UCSD-AML1 (cell line): ENCODE results near the gene ARSB.
"Not testable (repeated sequence)": the region's sequence is repeated elsewhere in the genome, so short reads cannot be mapped to it uniquely, and the experiment has no call there.

Source experiments
- DNase-seq: peaks from one replicate; lab custom pipeline; 2025; ENCODE audit not compliant: unreplicated experiment; lab: John Stamatoyannopoulos, UW

ARSB gene

DNA sequence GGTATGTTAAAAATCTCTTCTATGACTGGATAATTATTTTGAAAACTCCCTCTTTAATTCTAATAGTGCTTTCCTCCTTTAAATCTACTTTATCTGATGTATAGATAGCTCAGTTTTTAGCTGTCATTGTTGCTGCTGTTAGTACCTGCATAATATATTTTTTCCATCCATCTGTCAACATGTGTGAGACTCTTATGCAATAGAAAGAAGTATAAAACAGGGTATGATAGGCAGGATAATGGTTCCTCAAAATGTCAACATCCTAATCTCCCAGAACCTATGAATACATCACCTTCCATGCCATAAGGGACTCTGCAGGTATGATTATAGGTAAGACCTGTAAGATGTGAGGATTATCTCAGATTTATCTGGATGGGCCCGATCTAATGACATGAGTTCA lies 199.7 kb downstream of the ARSB start:
- DNase-seq: no peak

DNA sequence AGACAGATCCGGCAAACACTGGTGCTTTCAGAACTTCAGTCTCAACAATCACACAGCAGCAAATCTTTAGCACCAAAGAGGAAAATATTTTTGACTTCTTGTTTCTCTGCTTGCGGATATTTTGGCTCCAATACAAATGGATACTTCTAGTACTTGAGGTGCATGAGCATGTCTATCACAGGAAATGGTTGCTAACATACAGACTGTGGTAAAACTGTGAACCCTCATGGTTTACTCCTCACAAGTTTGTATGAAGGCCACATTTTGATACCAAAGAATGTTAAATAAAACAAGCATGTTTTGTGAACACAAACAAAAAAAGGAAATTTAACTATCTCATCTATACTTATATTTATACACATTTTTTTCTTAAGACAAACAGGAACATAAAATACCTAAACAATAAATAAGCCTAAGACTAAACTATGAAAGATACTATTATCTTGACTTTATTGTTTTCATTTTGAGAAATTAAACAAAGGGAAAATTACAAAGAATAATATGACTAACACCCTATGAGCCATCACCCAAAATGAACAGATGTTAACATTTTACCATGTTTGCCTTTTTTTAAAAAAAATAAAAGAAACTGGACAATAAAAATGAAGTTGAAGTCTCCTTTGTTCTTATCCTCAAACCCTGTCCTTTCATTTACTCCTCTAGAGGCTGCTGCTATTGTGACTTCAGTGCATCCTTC lies 201.5 kb downstream of the ARSB start:
- no peak for DNase-seq

DNA sequence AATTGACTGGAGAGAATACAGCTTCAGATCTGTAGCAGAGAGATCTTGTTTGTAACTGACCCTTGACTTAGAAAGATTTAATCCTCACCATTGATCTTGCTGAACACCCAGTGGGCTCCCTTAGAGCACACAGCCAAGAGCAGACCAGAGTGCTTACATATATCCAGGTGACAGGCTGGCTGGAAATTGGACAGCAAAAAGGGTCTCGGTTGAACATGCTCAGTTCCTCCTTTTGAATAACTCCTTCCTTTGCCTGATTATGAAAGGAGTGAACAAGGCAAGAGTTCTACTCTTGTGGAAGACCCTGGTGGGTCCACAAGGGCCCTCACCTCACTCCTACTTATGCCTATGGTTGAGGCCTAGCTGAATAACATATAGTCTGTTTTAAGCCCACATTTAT lies 202.4 kb downstream of the ARSB start:
- DNase-seq: no peak

DNA sequence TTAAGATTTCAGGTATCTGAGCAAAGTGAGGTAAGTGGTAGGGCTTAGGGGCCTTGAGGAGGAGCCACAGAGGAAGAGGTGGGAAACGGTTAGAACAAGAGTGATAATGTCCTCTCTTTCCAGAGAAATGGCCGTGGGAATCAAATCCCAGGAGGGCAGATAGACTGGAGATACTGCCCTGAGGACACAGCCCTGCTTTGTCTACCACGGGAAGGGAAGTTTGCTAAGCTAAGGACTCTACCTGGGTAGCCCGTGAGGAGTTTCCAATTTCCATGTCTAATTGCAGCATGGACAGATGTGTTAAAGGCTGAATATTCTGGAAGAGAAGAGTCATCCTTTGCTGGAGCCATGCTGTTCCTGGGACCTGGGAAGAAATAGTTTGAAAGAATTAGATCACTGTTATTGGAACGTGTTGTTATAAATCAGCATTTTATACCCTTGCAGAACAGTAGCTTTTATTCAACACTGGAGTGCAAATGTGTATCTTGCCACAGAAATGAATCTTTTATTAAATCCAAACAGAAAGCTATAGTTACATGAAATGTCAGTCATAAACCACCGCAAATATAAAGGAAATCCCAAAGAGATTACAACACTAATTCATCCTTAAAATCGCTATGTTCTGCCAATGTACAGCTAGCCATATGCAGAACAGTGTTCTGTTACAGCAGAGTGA lies 203.4 kb downstream of the ARSB start:
- no peak for DNase-seq

DNA sequence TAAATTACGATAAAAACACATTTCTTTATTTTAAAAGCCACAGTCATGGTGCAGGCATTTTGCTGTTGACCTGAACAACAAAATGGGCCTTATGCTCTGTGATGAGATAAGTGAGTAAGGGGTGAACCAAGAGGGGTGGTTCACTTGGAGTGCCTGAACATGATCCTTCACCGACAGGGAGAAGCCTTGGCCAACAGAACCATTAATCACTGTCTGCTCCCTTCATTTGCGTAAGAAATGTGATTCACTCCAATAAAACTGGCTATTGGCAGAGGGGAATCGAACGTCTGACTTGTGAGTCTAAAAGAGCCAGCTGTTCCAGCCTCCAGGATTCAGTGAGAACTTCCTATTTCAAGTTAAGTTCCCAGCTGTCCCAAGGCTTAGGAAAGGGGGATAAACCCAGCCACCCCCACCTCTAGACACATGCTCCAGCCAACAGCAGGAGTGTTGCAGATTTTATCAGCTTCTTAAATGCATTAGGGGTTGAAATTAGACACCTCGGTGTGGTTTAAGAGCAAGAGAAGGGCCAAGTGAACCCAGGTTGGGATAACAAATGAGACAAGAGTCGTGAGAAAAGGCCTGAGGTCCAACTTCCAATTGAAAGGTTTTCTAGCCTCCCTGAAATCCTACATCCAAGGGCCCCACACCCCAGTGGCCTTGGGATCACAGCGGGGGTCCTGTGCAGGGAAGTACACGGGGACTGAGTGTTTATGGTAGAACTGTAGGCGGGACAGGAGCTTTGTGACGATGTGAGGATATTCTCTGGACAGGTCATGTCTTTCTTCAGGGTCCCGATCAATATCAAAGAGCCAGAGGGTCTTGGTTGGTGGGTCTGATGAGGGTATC lies 205.1 kb downstream of the ARSB start:
- no peak for DNase-seq

DNA sequence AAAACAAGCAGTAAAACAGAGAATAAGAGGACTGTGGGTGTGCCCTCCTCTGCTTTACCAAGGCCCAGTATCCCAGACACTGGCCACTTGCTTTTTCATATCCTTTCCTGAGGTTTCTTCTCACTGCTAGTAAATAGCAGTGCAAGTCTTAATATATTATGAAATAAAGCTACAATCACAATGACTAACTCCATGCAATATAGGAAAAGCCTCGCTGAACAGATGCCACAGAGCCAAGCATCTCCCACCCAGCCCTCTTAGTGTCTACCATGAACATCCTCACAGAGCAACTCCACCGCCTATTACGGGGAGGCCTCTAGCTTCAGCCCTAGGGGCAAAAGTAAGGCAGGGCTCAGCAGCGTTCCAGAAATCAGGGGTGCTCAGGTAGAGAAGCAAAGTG lies 205.8 kb downstream of the ARSB start:
- no peak for DNase-seq

DNA sequence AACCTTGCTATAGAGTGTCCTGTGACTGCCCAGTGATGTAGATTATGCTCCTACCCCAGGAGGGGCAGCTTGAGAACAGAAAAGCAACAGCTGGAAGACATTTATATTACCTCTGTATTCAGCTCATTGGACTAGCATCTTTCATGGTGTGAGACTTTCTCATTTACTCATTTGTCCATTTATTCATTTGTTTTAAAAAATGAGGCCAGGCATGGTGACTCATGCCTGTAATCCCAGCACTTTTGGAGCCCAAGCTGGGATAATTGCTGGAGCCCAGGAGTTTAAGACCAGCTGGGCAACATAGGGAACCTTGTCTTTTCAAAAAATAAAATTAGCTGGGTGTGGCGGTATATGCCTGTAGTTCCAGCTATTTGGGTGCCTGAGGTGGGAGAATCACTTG lies 206.6 kb downstream of the ARSB start:
- no peak for DNase-seq

DNA sequence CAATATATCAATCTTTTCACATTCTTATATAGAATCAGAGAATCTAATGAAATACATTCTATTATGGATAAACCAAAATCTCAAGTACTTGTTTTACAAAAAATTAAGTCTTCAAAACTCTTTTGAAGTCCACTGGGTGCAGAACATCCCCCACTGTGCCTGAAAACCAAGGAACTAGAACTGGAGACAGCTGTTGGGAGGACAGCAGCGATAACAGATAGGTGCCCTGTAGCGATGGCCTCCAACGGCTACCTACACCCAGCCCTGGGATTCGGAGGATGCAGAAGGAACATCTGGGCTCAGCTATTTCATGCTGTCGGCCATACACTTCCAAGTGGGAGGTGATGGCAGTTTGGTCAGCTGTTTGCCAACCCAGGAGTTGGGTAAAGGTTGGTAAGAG lies 207.2 kb downstream of the ARSB start:
- no peak for DNase-seq

DNA sequence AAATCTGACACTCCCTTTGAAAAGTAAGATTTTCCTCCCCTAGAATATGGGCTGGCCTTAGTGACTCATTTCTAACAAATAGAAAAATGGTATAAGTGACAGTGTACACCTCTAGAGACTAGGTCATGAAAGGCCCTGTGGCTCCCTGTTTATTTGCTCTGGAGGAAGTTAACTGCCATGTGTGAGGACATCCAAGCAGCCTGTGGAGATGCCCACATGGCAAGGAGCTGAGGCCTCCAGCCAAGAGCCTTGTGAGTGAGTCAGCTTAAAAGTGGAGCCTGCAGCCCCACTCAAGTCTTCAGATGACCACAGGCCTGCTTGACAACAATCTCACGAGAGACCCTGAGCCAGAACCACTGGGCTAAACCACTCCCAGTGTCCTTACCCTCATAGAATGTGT lies 208.5 kb downstream of the ARSB start:
- DNase-seq: no peak

DNA sequence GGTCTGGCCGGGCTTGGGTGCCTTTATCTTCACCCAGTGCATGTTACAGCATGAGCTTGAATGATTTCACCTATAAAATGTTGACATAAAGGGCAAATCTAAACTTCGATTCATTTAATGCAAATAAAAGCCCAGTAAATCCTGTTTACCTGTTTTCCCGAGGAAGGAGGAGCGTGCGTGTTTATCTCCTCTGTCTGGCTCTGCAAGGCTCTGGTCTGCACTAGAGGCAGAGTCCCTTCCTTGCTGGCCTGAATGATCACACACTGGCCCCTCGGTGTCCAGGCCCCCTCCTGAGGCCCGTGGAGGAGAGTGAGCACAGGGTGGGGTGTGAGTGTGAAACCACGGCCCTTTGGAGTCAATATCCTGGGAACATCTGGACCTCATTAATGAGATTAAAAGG lies 211.5 kb downstream of the ARSB start:
- DNase-seq: no peak

DNA sequence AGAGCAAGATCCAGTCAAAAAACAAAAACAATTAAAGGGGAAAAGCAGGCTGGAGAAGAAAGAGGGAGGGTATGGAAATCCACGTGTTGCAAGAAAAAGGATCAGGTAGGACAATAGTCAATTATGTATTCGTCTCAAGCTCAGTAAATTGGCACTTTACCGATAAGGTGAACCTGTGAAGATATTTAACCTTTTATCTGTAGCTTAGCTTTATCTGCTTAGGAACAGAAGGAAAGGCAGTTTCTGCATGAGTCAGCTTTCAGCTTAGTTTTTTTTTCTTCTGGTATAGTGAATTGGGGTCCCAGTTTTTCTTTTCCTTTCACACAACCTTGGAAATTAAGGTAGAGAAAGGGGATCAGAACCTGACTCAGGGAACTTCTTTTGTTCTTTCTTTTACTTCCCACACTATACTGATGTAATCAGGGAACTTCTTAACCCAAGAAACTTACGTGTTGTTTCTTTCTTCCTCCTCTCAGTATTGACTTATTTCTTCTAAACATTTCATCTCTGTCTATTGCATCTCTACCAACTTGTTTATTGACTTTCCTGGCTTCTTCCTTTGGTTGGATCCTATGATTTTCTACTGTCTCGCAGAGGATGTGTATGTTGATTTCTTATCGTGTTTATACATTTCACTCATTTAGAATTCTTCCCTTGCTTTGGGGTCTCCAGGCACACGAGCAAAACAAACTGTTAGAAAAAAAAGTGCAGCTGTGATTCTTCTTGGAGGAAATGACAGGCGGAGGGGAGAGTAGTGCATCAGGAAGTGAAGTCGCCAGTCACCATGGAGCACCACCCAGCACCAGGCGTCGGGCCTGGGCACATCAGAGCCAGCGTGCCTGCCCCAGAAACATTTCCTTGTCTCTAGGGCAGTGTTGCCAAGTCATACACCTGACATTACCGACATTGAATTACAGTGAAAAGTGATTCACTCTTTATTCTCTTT lies 213.6 kb downstream of the ARSB start:
- DNase-seq: no peak

DNA sequence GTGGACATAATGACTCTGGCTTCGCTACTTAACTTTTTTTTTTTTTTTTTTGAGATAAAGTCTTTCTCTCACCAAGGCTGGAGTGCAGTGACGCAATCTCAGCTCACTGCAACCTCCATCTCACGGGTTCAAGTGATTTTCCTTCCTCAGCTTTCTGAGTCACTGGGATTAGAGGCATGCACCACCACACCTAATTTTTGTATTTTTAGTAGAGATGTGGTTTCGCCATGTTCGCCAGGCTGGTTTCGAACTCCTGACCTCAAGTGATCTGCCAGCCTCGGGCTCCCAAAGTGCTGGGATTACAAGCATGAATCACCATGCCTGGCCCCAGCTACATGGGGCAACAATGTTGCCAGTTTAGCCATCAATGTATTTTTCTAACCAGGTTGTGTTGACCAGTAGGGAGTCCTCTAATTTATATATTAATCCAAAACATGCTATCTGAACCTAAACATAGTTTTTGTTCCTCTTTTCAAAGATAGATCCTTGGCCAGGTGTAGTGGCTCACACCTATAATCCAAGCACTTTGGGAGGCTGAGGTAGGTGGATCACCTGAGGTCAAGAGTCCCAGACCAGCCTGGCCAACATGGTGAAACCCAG lies 216.2 kb downstream of the ARSB start:
- DNase-seq: no peak

DNA sequence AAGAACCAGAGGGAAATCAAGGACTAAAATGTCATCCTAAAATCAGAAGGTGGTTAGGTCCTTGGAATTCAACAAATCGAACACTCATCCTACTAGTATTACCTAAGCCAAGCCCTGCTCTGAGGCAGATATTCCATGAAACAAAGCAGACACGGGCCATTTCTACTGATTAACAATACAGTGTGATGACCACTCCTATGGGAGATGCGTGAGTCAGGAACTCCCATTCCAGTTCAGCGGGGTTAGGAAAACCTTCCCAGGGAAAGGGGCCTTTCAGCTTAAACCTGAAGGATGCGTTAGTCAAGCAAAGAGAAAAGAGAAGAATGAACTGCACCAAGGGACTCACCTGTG lies 218.7 kb downstream of the ARSB start:
- no peak for DNase-seq

DNA sequence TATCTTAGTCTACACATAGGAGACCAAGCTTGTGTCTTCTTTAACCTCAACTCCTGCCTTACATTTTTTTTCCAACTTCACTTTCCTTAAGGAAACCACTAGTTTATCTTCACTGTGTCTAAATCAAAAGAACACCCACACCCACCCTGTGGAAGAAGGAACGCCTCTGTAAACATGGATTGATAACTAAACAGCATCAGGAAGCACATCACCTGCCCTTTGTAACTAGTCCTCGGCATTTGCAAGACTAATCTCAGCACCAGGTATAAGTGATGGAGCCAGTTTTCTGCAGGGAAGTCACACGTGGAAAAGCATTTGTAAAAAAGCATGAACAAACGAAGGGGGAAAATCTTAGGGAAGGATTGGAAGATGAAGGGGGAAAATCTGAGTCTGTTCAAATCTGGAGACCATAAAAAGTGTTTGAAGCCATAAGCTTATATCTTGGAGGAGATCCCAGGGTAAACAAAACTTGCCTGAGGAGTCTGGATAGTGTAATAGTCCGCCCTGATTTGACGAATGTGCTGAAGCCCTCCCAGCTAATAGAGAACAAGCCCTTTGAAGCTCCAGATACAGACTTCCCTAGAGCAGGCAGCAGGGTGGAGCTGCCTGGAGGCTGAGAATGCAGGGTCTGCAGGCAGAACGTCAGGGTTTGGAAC lies 219.2 kb downstream of the ARSB start:
- no peak for DNase-seq

DNA sequence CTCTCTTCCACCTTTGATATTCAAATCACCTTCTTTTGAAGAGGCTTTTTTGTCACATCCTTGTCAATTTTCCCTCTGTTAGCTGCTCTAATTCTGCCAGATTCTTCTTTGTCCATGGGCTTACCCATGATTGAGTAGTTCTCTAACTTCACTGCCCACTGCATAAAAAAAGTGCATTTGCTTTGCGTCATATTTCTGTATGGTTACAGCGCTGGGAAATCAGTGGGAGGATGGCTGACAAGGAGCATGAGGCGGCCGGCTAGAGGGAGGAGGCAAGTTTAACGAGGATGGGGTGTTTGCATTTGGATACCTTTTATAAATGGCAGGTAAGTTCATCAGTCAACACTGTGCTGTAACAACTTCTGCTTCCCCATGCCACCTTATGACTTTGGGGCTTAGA lies 220.0 kb downstream of the ARSB start:
- DNase-seq: no peak

DNA sequence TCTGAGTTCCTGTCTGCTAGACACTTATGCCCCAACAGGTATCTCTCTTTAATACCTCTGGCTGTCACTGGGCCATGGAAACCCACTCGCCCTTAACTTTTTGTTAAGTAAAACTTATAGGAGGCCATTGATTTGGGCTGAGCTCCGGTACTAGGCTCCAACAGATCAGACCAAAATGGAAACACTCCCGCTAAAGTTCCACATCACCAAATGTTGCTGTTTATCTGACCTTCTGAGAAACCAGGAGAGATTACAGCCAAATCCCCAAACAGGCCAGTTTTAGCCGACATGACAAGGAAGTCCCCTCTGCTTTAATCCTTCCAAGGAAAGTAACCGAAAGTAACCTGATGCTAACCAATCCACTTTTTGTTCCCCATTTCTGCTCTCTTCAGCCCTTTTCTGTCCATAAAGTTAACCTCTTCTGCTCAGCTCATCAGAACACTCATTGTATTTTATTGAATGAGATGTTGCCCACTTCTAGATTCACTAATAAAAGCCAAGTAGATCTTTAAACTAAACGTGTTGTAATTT lies 221.4 kb downstream of the ARSB start:
- DNase-seq: no peak

DNA sequence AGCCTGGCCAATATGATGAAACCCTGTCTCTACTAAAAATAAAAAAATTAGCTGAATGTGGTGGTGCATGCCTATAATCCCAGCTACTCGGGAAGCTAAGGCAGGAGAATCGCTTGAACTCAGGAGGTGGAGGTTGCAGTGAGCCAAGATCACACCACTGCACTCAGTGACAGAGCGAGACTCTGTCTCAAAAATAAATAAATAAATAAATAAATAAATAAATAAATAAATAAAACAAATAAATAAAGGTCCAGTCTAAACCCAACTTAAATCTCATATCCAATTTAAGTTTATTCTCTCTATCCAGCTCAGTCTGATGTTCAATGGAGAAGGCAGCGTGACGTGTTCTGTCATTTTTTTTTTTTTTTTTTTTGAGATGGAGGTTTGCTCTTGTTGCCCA lies 222.4 kb downstream of the ARSB start:
- DNase-seq: not testable (repeated sequence)

DNA sequence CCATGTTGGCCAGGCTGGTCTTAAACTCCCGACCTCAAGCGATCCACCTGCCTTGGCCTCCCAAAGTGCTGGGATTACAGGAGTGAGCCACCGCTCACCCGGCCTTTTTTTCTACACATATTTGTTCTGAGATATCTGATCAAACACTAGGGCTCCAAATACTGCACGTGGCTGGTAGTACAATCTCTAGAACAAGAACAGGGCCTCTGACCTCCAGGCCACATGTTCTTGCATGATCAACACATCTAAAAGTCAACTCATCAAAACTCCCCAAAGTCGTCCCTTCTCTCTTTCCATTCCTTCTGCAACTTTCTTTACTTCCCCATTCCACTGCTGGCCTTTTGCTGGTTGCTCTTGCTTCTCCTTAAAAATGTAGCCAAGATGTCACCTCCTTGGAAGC lies 223.3 kb downstream of the ARSB start:
- DNase-seq: no peak

DNA sequence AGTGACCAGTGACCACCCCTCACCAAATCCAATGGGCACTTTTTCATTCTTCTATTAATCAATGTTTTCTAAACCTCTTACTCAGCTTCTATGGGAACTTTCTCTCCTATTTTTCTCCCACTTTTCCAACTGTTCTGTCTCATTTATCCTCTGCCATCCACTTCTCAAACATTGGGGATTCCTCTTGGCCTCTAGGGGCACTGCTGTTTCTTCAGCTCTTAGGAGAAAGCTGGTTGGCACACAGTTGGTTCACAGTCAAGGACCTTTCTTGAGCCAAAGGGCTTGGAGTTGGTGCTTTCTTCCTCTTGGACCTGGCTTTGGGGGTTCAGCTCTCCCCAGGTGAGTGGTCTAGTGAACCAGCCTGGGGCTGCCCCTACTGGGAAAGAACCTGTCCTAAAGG lies 224.3 kb downstream of the ARSB start:
- DNase-seq: no peak

DNA sequence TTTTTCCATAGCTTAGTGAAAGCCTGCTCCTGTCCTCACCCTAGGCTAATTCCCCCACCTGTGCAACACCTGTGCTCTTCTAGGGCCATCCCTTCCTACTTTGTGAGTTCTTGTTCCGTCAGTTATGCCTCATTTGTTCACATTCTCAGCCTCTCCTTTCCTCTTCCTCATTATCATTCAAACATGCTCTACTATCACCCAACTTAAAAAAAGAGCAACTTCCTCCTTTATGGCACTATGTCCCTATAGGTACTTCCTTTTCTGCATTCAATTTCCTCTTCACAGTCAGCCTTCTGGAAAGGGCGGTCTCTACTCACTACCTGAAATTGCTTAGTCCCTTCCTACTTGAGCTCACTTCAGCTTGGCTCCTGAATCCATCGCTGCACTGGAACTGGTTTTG lies 224.7 kb downstream of the ARSB start:
- DNase-seq: no peak
